Ovary (tissue), 3 donors: ENCODE measurements around the gene CDC37.

ENCODE experiments used
- CTCF ChIP-seq, 3 donors: fragments of 450-650 bp in 2 of 3; fragments of 200-600 bp in 1 of 3; IDR thresholded peaks; one replicate each; pipeline versions ENCODE4 v1.5.1 to v1.8.0; 2016 to 2022; ENCODE audit warnings: antibody characterized with exemption in 3 of 3, mild to moderate bottlenecking in 1 of 3
- EP300 ChIP-seq: sonication (generic); formaldehyde crosslinking; IDR thresholded peaks from one replicate; pipeline ENCODE4 v1.6.1; 2017; ENCODE audit warnings: antibody characterized with exemption
- POLR2A ChIP-seq: fragments of 450-650 bp; IDR thresholded peaks from one replicate; pipeline ENCODE4 v1.6.1; 2017; ENCODE audit warnings: antibody characterized with exemption, mild to moderate bottlenecking, moderate library complexity
- donor health status: DM: no; HTN: no; CAD: no.

- no peak for TF ChIP-seq POLR2A
- no peak for TF ChIP-seq EP300
- TF ChIP-seq CTCF (IDR thresholded peaks at IDR 0.05) = no peak
Measured at GRCh38 chr19:10344780-10345179, 58.6 kb downstream of the CDC37 start.
